K562 (cell line): Measurements from ENCODE around the gene IGF1R. TPM values are rescaled to one million over a fixed set of nuclear protein-coding genes. Genes with fewer than 3 reads are reported as not detected.

Experiments used
- ATAC-seq: fragments of 200-7000 bp; cut with Tn5 transposase; 3 replicates; pipeline ENCODE4 v1.9.1; 2020; ENCODE audit warnings: moderate library complexity
- BruUV-seq: library from RNA; stranded (reverse); fragments of 400-500 nt; replicated peaks from 2 replicates; lab custom pipeline; 2021; lab: Mats Ljungman, UMichigan
- CTCF ChIA-PET: fragments of 300-600 bp; formaldehyde crosslinking; extraction: SDS; loops from one replicate; lab custom pipeline; 2021; ENCODE audit warnings: low intra/inter-chr PET ratio; lab: Yijun Ruan, JAX
- POLR2A ChIA-PET: fragments of 300-600, 350-650 bp; sonication (Branson Sonifier 250); formaldehyde crosslinking; extraction: SDS; loops from one replicate; lab custom pipeline; 2021; ENCODE audit warnings: antibody characterized with exemption, inconsistent platforms; lab: Yijun Ruan, JAX
- DNase-seq, 4 experiments: peaks; one replicate each; pipeline versions ENCODE4 v3.0.0 to v3.0.0-alpha.2; 2011 to 2018; ENCODE audit warnings: low spot score in 3 of 4, mixed read lengths in 3 of 4; ENCODE audit errors: extremely low read depth in 1 of 4
- FAIRE-seq: peaks from 2 replicates; lab custom pipeline; 2011; peaks lifted over from hg19 to GRCh38; lab: Jason Lieb, UNC
- H2AFZ ChIP-seq: 2 replicates; pipeline ENCODE4 v1.6.0; 2011; ENCODE audit warnings: low read depth, low read length, control low read depth, inconsistent platforms
- H3K27ac ChIP-seq: fragments of 200-600 bp; 3 replicates; pipeline ENCODE4 v1.8.0; 2011; ENCODE audit warnings: low read depth, mild to moderate bottlenecking, control low read depth, inconsistent platforms, low read length, moderate library complexity, mixed read lengths; ENCODE audit errors: extremely low read depth
- H3K27me3 ChIP-seq, 2 experiments: fragments of 300-600 bp in 1 of 2; 2 replicates in 1 of 2; 3 replicates in 1 of 2; pipeline versions ENCODE4 v1.6.0 to v1.8.0; 2011; ENCODE audit warnings: inconsistent platforms in 2 of 2, low read length in 2 of 2, mild to moderate bottlenecking in 1 of 2, mixed read lengths in 1 of 2, moderate library complexity in 1 of 2; ENCODE audit not compliant: control insufficient read depth in 2 of 2, insufficient read depth in 2 of 2
- H3K36me3 ChIP-seq: fragments of 300-600 bp; 3 replicates; pipeline ENCODE4 v1.8.0; 2011; ENCODE audit warnings: mild to moderate bottlenecking, low read length, inconsistent platforms; ENCODE audit not compliant: control insufficient read depth, insufficient read depth
- H3K4me1 ChIP-seq, 2 experiments: fragments of 200-600 bp in 1 of 2; replicated peaks in 1 of 2; 2 replicates in 1 of 2; 3 replicates in 1 of 2; pipeline versions ENCODE4 v1.5.1 to v1.8.0; 2011; ENCODE audit warnings: inconsistent platforms in 2 of 2, low read length in 2 of 2, mild to moderate bottlenecking in 1 of 2, mixed read lengths in 1 of 2, moderate library complexity in 1 of 2; ENCODE audit not compliant: control insufficient read depth in 2 of 2, insufficient read depth in 2 of 2
- H3K4me2 ChIP-seq: 2 replicates; pipeline ENCODE4 v1.6.1; 2011; ENCODE audit warnings: low read length, control low read depth, inconsistent platforms, mixed read lengths; ENCODE audit not compliant: insufficient read depth
- H3K4me3 ChIP-seq: fragments of 200-600 bp; sonication (generic), shearing (Covaris generic); 2 replicates; pipeline ENCODE4 v1.5.1; 2016; ENCODE audit warnings: control low read depth, inconsistent platforms
- H3K79me2 ChIP-seq: fragments of 200-600 bp; 3 replicates; pipeline ENCODE4 v1.8.0; 2011; ENCODE audit warnings: low read length, inconsistent platforms; ENCODE audit not compliant: control insufficient read depth, insufficient read depth
- H3K9ac ChIP-seq, 2 experiments: 2 replicates each; pipeline versions ENCODE4 v1.6.0 to v1.6.1; 2011; ENCODE audit warnings: low read depth in 2 of 2, low read length in 2 of 2, control low read depth in 1 of 2, inconsistent platforms in 1 of 2, mild to moderate bottlenecking in 1 of 2, mixed read lengths in 1 of 2; ENCODE audit not compliant: insufficient read depth in 1 of 2
- H3K9me1 ChIP-seq: one replicate; pipeline ENCODE4 v1.6.0; 2011; ENCODE audit warnings: inconsistent platforms, mild to moderate bottlenecking, low read length, moderate library complexity; ENCODE audit not compliant: control insufficient read depth, insufficient read depth
- H3K9me3 ChIP-seq: replicated peaks from 2 replicates; pipeline ENCODE4 v1.5.1; 2011; ENCODE audit warnings: low read depth, low read length, inconsistent platforms; ENCODE audit not compliant: control insufficient read depth, insufficient read depth
- H4K20me1 ChIP-seq: replicated peaks from 2 replicates; pipeline ENCODE4 v1.6.1; 2011; ENCODE audit warnings: low read length, inconsistent platforms, mixed read lengths; ENCODE audit not compliant: control insufficient read depth, insufficient read depth
- CBFA2T2 ChIP-seq: fragments of 450-650 bp; conservative IDR thresholded peaks from 2 replicates; pipeline ENCODE4 v1.6.1; 2017; ENCODE audit warnings: mild to moderate bottlenecking
- ZNF717 ChIP-seq: fragments of 250-450 bp; sonication (Bioruptor Pico); IDR thresholded peaks from 2 replicates; pipeline ENCODE4 v1.5.0; 2021
- WGBS: fragments of 100-300 bp; shearing (Covaris generic); methylation state at CpG from one replicate; pipeline ENCODE4 v1.1.6; 2016; ENCODE audit warnings: low coverage, mixed read lengths; ENCODE audit not compliant: insufficient coverage; ENCODE audit errors: missing lambda C conversion rate; 5-methylcytosine and 5-hydroxymethylcytosine counted together
- in situ Hi-C: fragments of 300-500 bp; cut with MboI; formaldehyde crosslinking; loops from 4 replicates; pipeline ENCODE4 v1.15.0; 2018; ENCODE audit warnings: inconsistent platforms, mixed read lengths
- intact Hi-C: fragments of 100-400 bp; cut with micrococcal nuclease; formaldehyde crosslinking; loops from 2 replicates; pipeline ENCODE4 v1.14.2; 2022
- polyA plus RNA-seq, 8 experiments: library from polyadenylated mRNA; depleted of rRNA in 4 of 8; stranded (reverse) in 5 of 8; unstranded in 3 of 8; fragments of >200 nt; fragmentation: Nextera tagmentation in 2 of 8; fragmentation: Illumina TruSeq in 1 of 8; extraction: Ambion mirVana in 2 of 8; extraction: Trizol in 1 of 8; gene quantifications; 2 replicates each; pipeline versions ENCODE4 v1.2.1 to v1.2.3, GENCODE V29; 2011 to 2014; ENCODE audit warnings: inconsistent platforms in 1 of 8, missing spikeins in 1 of 8
- total RNA-seq, 7 experiments: library from RNA; depleted of rRNA in 6 of 7; stranded (reverse); fragments of >200 nt in 6 of 7; fragmentation: Illumina TruSeq in 2 of 7; extraction: Trizol in 2 of 7; gene quantifications; 2 replicates each; pipeline versions ENCODE4 v1.2.1 to v1.2.3, GENCODE V29; 2011 to 2021; ENCODE audit warnings: low replicate concordance in 1 of 7
- TF ChIP-seq, protein P1 (sequence below): IDR thresholded peaks from 2 replicates; pipeline ENCODE4 v1.6.1; 2012; ENCODE audit warnings: low read depth, low read length, improper control_type of control experiment, borderline replicate concordance
- TF ChIP-seq, protein P2 (sequence below): fragments of 450-650 bp; formaldehyde crosslinking; IDR thresholded peaks from 2 replicates; pipeline ENCODE4 v1.4.0; 2020; ENCODE audit warnings: mild to moderate bottlenecking, moderate library complexity
- TF ChIP-seq, protein P3 (sequence below): sonication (generic); formaldehyde crosslinking; IDR thresholded peaks from 2 replicates; pipeline ENCODE4 v1.8.0; 2022; ENCODE audit warnings: mild to moderate bottlenecking, missing genetic modification reagents
- TF ChIP-seq, protein P4 (sequence below), 2 experiments: IDR thresholded peaks; 2 replicates each; pipeline ENCODE4 v1.6.1; 2012; ENCODE audit warnings: improper control_type of control experiment in 2 of 2, low read depth in 2 of 2, low read length in 2 of 2, borderline replicate concordance in 1 of 2

The IGF1R gene
- total and polyA plus RNA-seq, 9 of the 15 experiments (the other 6 are each of a cell fraction or from before 2014, with no cell fraction given): 0.35 to 8.0 (median 1.6) TPM

DNA sequence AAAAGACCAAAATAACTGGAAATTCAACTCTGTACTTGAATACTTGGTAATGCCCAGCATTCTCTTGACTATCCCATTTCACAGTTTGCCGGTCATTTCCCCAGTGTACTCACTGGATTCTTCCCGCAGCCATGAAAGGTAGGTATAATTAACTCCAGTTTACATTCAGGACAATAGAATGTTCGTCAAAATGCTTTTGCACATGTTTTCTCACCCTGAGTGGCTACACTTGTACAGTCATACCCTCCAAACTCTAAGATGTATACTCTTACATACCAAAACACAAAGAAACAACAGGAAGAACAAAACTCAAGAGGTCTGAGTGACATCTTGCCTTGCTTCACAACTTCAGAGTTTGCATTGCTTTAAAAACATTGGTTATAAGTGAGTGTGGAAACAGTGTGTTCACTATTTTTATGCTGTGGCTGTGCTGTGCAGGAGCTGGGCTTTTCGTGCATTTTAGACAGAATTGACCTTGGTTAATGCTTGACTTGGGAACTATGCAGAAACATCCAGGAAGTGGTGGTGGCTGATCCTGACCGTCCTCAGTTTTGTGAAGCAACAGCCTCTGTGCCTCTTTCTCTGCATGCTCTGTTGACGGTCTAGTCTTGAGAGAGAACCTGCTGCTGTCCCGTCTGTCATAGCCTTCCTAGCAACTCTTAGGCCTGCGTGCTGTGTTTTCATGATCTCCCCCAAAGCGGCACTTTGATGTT, 90.5 kb downstream of the IGF1R start:
- DNase-seq (no peak), ATAC-seq (no peak), FAIRE-seq (no peak)
- Histone ChIP-seq H3K27ac (no peak overlapping the region), H3K4me3 (no peak overlapping the region), H3K9me1 (no peaks in the 10 kb centered on the region), H3K79me2 (no peaks in the 10 kb centered on the region), H4K20me1 (peaks cover 24% of the 10 kb centered on the region), H3K36me3 (no peaks in the 10 kb centered on the region), H3K27me3 (peaks cover 16 to 32% of the 10 kb centered on the region in 2 experiments), H3K9me3 (no peaks in the 10 kb centered on the region), H2AFZ (no peak overlapping the region), H3K4me1 (no peaks in the 10 kb centered on the region; a peak in 1 of 5 replicates), H3K9ac (no peak overlapping the region), H3K4me2 (no peak overlapping the region)
- no TSS peak for BruUV-seq
- CTCF ChIA-PET: no interaction called here
- in situ Hi-C loops: no loop called here
- 2% methylated on average over 9 of the region's 9 CpGs for WGBS
- intact Hi-C loops: no loop called here
- TF ChIP-seq, protein P1, sequence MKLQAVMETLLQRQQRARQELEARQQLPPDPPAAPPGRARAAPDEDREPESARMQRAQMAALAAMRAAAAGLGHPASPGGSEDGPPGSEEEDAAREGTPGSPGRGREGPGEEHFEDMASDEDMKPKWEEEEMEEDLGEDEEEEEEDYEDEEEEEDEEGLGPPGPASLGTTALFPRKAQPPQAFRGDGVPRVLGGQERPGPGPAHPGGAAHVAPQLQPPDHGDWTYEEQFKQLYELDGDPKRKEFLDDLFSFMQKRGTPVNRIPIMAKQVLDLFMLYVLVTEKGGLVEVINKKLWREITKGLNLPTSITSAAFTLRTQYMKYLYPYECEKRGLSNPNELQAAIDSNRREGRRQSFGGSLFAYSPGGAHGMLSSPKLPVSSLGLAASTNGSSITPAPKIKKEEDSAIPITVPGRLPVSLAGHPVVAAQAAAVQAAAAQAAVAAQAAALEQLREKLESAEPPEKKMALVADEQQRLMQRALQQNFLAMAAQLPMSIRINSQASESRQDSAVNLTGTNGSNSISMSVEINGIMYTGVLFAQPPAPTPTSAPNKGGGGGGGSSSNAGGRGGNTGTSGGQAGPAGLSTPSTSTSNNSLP: no peak
- TF ChIP-seq CBFA2T2: no peak
- POLR2A ChIA-PET: no interaction called here

DNA sequence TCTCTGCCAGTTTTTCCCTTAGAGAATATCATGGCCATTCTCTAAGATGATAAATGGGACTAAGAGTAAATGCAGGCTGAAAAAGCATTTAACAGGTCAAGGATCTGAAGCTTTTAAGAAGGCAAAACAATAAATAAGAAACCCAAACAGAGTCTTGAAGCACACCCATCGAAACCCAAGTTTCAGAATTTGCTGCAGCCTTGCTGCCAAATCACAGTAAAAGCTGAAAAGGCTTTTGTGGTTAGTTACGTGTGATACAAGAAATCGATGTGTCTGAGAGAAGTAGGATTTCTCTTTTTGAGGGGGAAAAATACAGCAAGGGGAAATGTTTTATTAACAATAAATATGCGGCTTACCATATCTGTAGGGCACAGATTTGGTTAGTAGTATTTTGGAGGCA, 92.0 kb downstream of the IGF1R start:
- Histone ChIP-seq H3K9me3 (no peaks in the 10 kb centered on the region), H3K36me3 (no peaks in the 10 kb centered on the region), H3K79me2 (no peaks in the 10 kb centered on the region), H3K4me1 (no peaks in the 10 kb centered on the region; a peak in 1 of 5 replicates), H4K20me1 (peaks cover 21% of the 10 kb centered on the region), H3K27ac (no peak overlapping the region), H2AFZ (no peak overlapping the region), H3K9me1 (no peaks in the 10 kb centered on the region), H3K9ac (no peak overlapping the region), H3K4me2 (no peak overlapping the region), H3K4me3 (no peak overlapping the region), H3K27me3 (peaks cover 13 to 26% of the 10 kb centered on the region in 2 experiments; a peak in 4 of 5 replicates)
- no peak for TF ChIP-seq ZNF717 (CRISPR knock-in tag)
- TF ChIP-seq, protein P2, sequence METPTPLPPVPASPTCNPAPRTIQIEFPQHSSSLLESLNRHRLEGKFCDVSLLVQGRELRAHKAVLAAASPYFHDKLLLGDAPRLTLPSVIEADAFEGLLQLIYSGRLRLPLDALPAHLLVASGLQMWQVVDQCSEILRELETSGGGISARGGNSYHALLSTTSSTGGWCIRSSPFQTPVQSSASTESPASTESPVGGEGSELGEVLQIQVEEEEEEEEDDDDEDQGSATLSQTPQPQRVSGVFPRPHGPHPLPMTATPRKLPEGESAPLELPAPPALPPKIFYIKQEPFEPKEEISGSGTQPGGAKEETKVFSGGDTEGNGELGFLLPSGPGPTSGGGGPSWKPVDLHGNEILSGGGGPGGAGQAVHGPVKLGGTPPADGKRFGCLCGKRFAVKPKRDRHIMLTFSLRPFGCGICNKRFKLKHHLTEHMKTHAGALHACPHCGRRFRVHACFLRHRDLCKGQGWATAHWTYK (CRISPR knock-in tag): no peak
- TF ChIP-seq, protein P3, sequence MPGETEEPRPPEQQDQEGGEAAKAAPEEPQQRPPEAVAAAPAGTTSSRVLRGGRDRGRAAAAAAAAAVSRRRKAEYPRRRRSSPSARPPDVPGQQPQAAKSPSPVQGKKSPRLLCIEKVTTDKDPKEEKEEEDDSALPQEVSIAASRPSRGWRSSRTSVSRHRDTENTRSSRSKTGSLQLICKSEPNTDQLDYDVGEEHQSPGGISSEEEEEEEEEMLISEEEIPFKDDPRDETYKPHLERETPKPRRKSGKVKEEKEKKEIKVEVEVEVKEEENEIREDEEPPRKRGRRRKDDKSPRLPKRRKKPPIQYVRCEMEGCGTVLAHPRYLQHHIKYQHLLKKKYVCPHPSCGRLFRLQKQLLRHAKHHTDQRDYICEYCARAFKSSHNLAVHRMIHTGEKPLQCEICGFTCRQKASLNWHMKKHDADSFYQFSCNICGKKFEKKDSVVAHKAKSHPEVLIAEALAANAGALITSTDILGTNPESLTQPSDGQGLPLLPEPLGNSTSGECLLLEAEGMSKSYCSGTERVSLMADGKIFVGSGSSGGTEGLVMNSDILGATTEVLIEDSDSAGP (CRISPR knock-in tag): no peak
- TF ChIP-seq, protein P4, sequence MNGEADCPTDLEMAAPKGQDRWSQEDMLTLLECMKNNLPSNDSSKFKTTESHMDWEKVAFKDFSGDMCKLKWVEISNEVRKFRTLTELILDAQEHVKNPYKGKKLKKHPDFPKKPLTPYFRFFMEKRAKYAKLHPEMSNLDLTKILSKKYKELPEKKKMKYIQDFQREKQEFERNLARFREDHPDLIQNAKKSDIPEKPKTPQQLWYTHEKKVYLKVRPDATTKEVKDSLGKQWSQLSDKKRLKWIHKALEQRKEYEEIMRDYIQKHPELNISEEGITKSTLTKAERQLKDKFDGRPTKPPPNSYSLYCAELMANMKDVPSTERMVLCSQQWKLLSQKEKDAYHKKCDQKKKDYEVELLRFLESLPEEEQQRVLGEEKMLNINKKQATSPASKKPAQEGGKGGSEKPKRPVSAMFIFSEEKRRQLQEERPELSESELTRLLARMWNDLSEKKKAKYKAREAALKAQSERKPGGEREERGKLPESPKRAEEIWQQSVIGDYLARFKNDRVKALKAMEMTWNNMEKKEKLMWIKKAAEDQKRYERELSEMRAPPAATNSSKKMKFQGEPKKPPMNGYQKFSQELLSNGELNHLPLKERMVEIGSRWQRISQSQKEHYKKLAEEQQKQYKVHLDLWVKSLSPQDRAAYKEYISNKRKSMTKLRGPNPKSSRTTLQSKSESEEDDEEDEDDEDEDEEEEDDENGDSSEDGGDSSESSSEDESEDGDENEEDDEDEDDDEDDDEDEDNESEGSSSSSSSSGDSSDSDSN (IDR thresholded peaks at IDR 0.05; ENCODE audit: borderline replicate concordance in 1 of 2, low read depth in 2 of 2, low read length in 2 of 2): no peak
- FAIRE-seq: no peak
- no peak for DNase-seq
- BruUV-seq: no TSS peak
- intact Hi-C loops (no loop called here), in situ Hi-C loops (no loop called here)
- 1% methylated on average over 4 of the region's 4 CpGs for WGBS
- ChIA-PET POLR2A (interaction anchor here (0.6 kb wide), 1 partner anchor 24 kb away, joined by 3 read pairs; no protein-coding TSS in a partner anchor), CTCF (no interaction called here)
- no peak for ATAC-seq
